Measurements from ENCODE around the gene LYPD1. TPM values are rescaled to one million over a fixed set of nuclear protein-coding genes. Genes with fewer than 3 reads are reported as not detected.

Gene LYPD1
- total RNA-seq, 1 donor from 2014 or later = 61.6 TPM

GRCh38 chr2:132627536-132627935 lies 42.5 kb downstream of the LYPD1 start:
- FAIRE-seq = no peak
- Histone ChIP-seq H3K4me1 (ENCODE audit: insufficient read depth, low read length) (peaks cover 19% of the 10 kb centered on the region), H3K9me3 (ENCODE audit: insufficient read depth, low read depth, low read length) (no peaks in the 10 kb centered on the region), H4K20me1 (ENCODE audit: insufficient read depth, low read length) (no peaks in the 10 kb centered on the region), H3K27ac (ENCODE audit: low read depth, low read length) (no peak overlapping the region), H3K4me2 (ENCODE audit: low read length) (peak overlapping the region; percentile 22), H3K4me3 (ENCODE audit: insufficient read depth, low read depth, low read length) (no peak overlapping the region), H3K79me2 (ENCODE audit: insufficient read depth, low read length) (no peaks in the 10 kb centered on the region), H3K9ac (ENCODE audit: low read length) (no peak overlapping the region), H2AFZ (ENCODE audit: low read depth, low read length) (no peak overlapping the region), H3K36me3 (ENCODE audit: insufficient read depth, low read length) (no peaks in the 10 kb centered on the region), H3K27me3 (ENCODE audit: insufficient read depth, low read length) (no peaks in the 10 kb centered on the region)
- peaks cover 3% of the 10 kb centered on the region for H3K36me3 Mint-ChIP-seq (ENCODE audit: low read depth, unreplicated experiment)
- no peak overlapping the region for H3K4me3 Mint-ChIP-seq (ENCODE audit: unreplicated experiment)
- TF ChIP-seq CTCF (IDR thresholded peaks at IDR 0.05; ENCODE audit: insufficient read depth, low read depth, low read length) (no peak), EZH2 (IDR thresholded peaks at IDR 0.05; ENCODE audit: insufficient read depth, low read length) (no peak)
- no peak for DNase-seq (ENCODE audit: low read depth)
- no peak overlapping the region for H3K27ac Mint-ChIP-seq (ENCODE audit: unreplicated experiment)
- H3K9me3 Mint-ChIP-seq (ENCODE audit: unreplicated experiment) = peaks cover 2% of the 10 kb centered on the region
- H3K27me3 Mint-ChIP-seq (ENCODE audit: low read depth, unreplicated experiment) = no peaks in the 10 kb centered on the region
- peaks cover 24% of the 10 kb centered on the region for H3K4me1 Mint-ChIP-seq (ENCODE audit: low read depth, unreplicated experiment)

- DNase-seq (ENCODE audit: low read depth) = peak; percentile 89
Observed at GRCh38 chr2:132623096-132623839, 46.7 kb downstream of the LYPD1 start.

More at GRCh38 chr2:132623096-132623839, 46.7 kb downstream of the LYPD1 start:
- Histone ChIP-seq H3K4me3 (ENCODE audit: insufficient read depth, low read depth, low read length) (no peak overlapping the region), H3K4me2 (ENCODE audit: low read length) (peak overlapping the region; percentile 47), H3K9me3 (ENCODE audit: insufficient read depth, low read depth, low read length) (no peaks in the 10 kb centered on the region), H3K4me1 (ENCODE audit: insufficient read depth, low read length) (peaks cover 15% of the 10 kb centered on the region), H3K79me2 (ENCODE audit: insufficient read depth, low read length) (no peaks in the 10 kb centered on the region), H3K27me3 (ENCODE audit: insufficient read depth, low read length) (no peaks in the 10 kb centered on the region), H2AFZ (ENCODE audit: low read depth, low read length) (no peak overlapping the region), H3K9ac (ENCODE audit: low read length) (peak overlapping the region; percentile 29), H3K27ac (ENCODE audit: low read depth, low read length) (peak overlapping the region; percentile 48), H3K36me3 (ENCODE audit: insufficient read depth, low read length) (no peaks in the 10 kb centered on the region), H4K20me1 (ENCODE audit: insufficient read depth, low read length) (no peaks in the 10 kb centered on the region)
- no peak overlapping the region for H3K27ac Mint-ChIP-seq (ENCODE audit: unreplicated experiment)
- no peak overlapping the region for H3K4me3 Mint-ChIP-seq (ENCODE audit: unreplicated experiment)
- H3K36me3 Mint-ChIP-seq (ENCODE audit: low read depth, unreplicated experiment) = no peaks in the 10 kb centered on the region
- TF ChIP-seq EZH2 (IDR thresholded peaks at IDR 0.05; ENCODE audit: insufficient read depth, low read length) = no peak
- no peak for TF ChIP-seq CTCF (IDR thresholded peaks at IDR 0.05; ENCODE audit: insufficient read depth, low read depth, low read length)
- H3K4me1 Mint-ChIP-seq (ENCODE audit: low read depth, unreplicated experiment) = peaks cover 7% of the 10 kb centered on the region
- FAIRE-seq = peak; percentile 87
- peaks cover 2% of the 10 kb centered on the region for H3K9me3 Mint-ChIP-seq (ENCODE audit: unreplicated experiment)
- no peaks in the 10 kb centered on the region for H3K27me3 Mint-ChIP-seq (ENCODE audit: low read depth, unreplicated experiment)
